GM23338 (cell line): ENCODE measurements around the gene BTNL2. TPM values are rescaled to one million over a fixed set of nuclear protein-coding genes. Genes with fewer than 3 reads are reported as not detected.

Experiments
- ATAC-seq: fragments of 200-7000 bp; cut with Tn5 transposase; 3 replicates; pipeline ENCODE4 v1.9.1; 2020
- DNase-seq: peaks from one replicate; pipeline ENCODE4 v3.0.0-alpha.2; 2015; ENCODE audit warnings: low spot score
- H2AFZ ChIP-seq: fragments of 200-600 bp; sonication (generic); 2 replicates; pipeline ENCODE4 v1.8.0; 2016; ENCODE audit warnings: antibody characterized with exemption, mild to moderate bottlenecking, moderate library complexity
- H3F3A ChIP-seq: fragments of 200-600 bp; sonication (generic); replicated peaks from 2 replicates; pipeline ENCODE4 v1.8.0; 2017; ENCODE audit warnings: antibody characterized with exemption, mixed run types, low read depth
- H3K27ac ChIP-seq: fragments of 200-600 bp; sonication (generic); 2 replicates; pipeline ENCODE4 v1.6.1; 2016; ENCODE audit warnings: low read depth
- H3K27me3 ChIP-seq: fragments of 200-600 bp; sonication (generic); 2 replicates; pipeline ENCODE4 v1.8.0; 2016; ENCODE audit warnings: mild to moderate bottlenecking, mixed run types, moderate library complexity; ENCODE audit not compliant: insufficient read depth
- H3K36me3 ChIP-seq: fragments of 200-600 bp; sonication (generic); 2 replicates; pipeline ENCODE4 v1.8.0; 2016; ENCODE audit warnings: mild to moderate bottlenecking; ENCODE audit not compliant: insufficient read depth
- H3K4me1 ChIP-seq: fragments of 200-600 bp; sonication (generic); 2 replicates; pipeline ENCODE4 v1.8.0; 2016; ENCODE audit warnings: mild to moderate bottlenecking, moderate library complexity; ENCODE audit not compliant: insufficient read depth
- H3K4me2 ChIP-seq: fragments of 200-600 bp; sonication (generic); 2 replicates; pipeline ENCODE4 v1.7.1; 2017; ENCODE audit warnings: mixed run types
- H3K4me3 ChIP-seq: fragments of 200-600 bp; sonication (generic); 2 replicates; pipeline ENCODE4 v1.6.1; 2016; ENCODE audit warnings: mixed run types
- H3K79me2 ChIP-seq: fragments of 200-600 bp; sonication (generic); replicated peaks from 2 replicates; pipeline ENCODE4 v1.8.0; 2017; ENCODE audit warnings: mild to moderate bottlenecking; ENCODE audit not compliant: insufficient read depth
- H3K9me2 ChIP-seq: fragments of 200-600 bp; sonication (generic); 2 replicates; pipeline ENCODE4 v1.8.0; 2017; ENCODE audit not compliant: insufficient read depth
- H4K20me1 ChIP-seq: fragments of 200-600 bp; sonication (generic); replicated peaks from 2 replicates; pipeline ENCODE4 v1.8.0; 2017; ENCODE audit warnings: mild to moderate bottlenecking; ENCODE audit not compliant: insufficient read depth
- H3K27ac Mint-ChIP-seq: 2 replicates; pipeline ENCODE4 v1.8.0; 2020; ENCODE audit warnings: inconsistent platforms, mild to moderate bottlenecking, moderate library complexity, mixed read lengths
- H3K27me3 Mint-ChIP-seq: 3 replicates; pipeline ENCODE4 v1.8.0; 2022; ENCODE audit warnings: low read depth, mild to moderate bottlenecking, moderate library complexity, mixed read lengths, inconsistent platforms; ENCODE audit not compliant: insufficient read depth, poor library complexity
- H3K36me3 Mint-ChIP-seq: 3 replicates; pipeline ENCODE4 v1.8.0; 2021; ENCODE audit warnings: low read depth, mild to moderate bottlenecking, inconsistent platforms, moderate library complexity, mixed read lengths
- H3K4me1 Mint-ChIP-seq: 3 replicates; pipeline ENCODE4 v1.8.0; 2020; ENCODE audit warnings: mild to moderate bottlenecking, inconsistent platforms, mixed read lengths
- H3K4me3 Mint-ChIP-seq: 3 replicates; pipeline ENCODE4 v1.8.0; 2021; ENCODE audit warnings: moderate library complexity, mild to moderate bottlenecking, inconsistent platforms, mixed read lengths
- H3K9me3 Mint-ChIP-seq: 3 replicates; pipeline ENCODE4 v1.8.0; 2020; ENCODE audit warnings: moderate library complexity, mild to moderate bottlenecking, inconsistent platforms, mixed read lengths
- CREB1 ChIP-seq: fragments of 250-450 bp; sonication (Bioruptor Pico); IDR thresholded peaks from 2 replicates; pipeline ENCODE4 v1.5.0; 2020; ENCODE audit warnings: low read depth, mild to moderate bottlenecking, moderate library complexity
- ETS1 ChIP-seq: IDR thresholded peaks from 2 replicates; pipeline ENCODE4 v1.6.1; 2016; ENCODE audit warnings: antibody characterized with exemption
- EZH2 ChIP-seq: fragments of 200-600 bp; sonication (generic); IDR thresholded peaks from one replicate; pipeline ENCODE4 v1.8.0; 2017; ENCODE audit warnings: antibody characterized with exemption, mild to moderate bottlenecking, low read depth; ENCODE audit not compliant: unreplicated experiment
- EZH2phosphoT487 ChIP-seq: fragments of 200-600 bp; sonication (generic); IDR thresholded peaks from one replicate; pipeline ENCODE4 v1.8.1; 2018; ENCODE audit warnings: antibody characterized with exemption; ENCODE audit not compliant: unreplicated experiment
- JUNB ChIP-seq: IDR thresholded peaks from one replicate; pipeline ENCODE4 v1.6.1; 2016; ENCODE audit warnings: antibody characterized with exemption; ENCODE audit not compliant: unreplicated experiment
- NANOG ChIP-seq: IDR thresholded peaks from 2 replicates; pipeline ENCODE4 v1.6.1; 2016; ENCODE audit warnings: antibody characterized with exemption, borderline replicate concordance
- POLR2AphosphoS5 ChIP-seq: IDR thresholded peaks from 2 replicates; pipeline ENCODE4 v1.6.1; 2016; ENCODE audit warnings: antibody characterized with exemption, low read depth
- REST ChIP-seq: IDR thresholded peaks from one replicate; pipeline ENCODE4 v1.6.1; 2018; ENCODE audit warnings: antibody characterized with exemption; ENCODE audit not compliant: unreplicated experiment
- STAT1 ChIP-seq: IDR thresholded peaks from one replicate; pipeline ENCODE4 v1.6.1; 2016; ENCODE audit warnings: antibody characterized with exemption; ENCODE audit not compliant: unreplicated experiment
- ZNF114 ChIP-seq: fragments of 250-450 bp; sonication (Bioruptor Pico); IDR thresholded peaks from 2 replicates; pipeline ENCODE4 v1.5.0; 2020; ENCODE audit warnings: mild to moderate bottlenecking, moderate library complexity
- ZNF331 ChIP-seq: fragments of 250-450 bp; sonication (Bioruptor Pico); IDR thresholded peaks from 2 replicates; pipeline ENCODE4 v1.5.0; 2020; ENCODE audit warnings: low read depth, mild to moderate bottlenecking, moderate library complexity
- polyA plus RNA-seq: library from polyadenylated mRNA; unstranded; fragments of >200 nt; fragmentation: Nextera tagmentation; extraction: Ambion mirVana; gene quantifications from 2 replicates; pipeline ENCODE4 v1.2.1, GENCODE V29; 2016
- total RNA-seq: library from RNA; depleted of rRNA; stranded (reverse); fragments of >200 nt; shearing (Covaris generic); gene quantifications from 2 replicates; pipeline ENCODE4 v1.2.3, GENCODE V29; 2014
- TF ChIP-seq, protein P1 (sequence below): fragments of 250-450 bp; sonication (Bioruptor Pico); IDR thresholded peaks from 2 replicates; pipeline ENCODE4 v1.5.0; 2020; ENCODE audit warnings: mild to moderate bottlenecking, moderate library complexity
- TF ChIP-seq, protein P2 (sequence below), 2 experiments: fragments of 200-600 bp in 1 of 2; sonication (generic) in 1 of 2; conservative IDR thresholded peaks; 2 replicates each; pipeline versions ENCODE4 v1.5.1 to v1.6.1; 2016 to 2017; ENCODE audit warnings: antibody characterized with exemption in 2 of 2, low read depth in 2 of 2, mild to moderate bottlenecking in 2 of 2, moderate library complexity in 1 of 2

Gene BTNL2
- total and polyA plus RNA-seq, 2 experiments from 2014 or later, result not detected

DNA sequence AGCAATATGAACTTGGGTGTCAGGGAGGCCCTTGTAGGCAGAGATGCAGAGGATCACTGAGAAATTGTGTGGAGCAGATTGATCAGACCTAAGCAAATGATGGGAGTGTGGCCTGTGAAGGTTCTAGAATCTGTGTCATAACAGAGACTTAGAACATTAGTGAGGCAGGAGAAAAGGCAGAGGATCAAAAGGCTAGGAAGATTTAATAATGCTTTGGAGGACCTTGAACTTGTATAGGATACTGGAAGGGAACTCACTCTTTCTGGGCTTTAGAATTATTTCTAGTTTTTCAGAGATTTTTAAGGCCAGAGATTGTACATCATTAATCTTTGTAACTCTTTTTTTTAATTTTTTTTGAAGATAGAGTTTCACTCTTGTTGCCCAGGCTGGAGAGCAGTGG, 35.2 kb downstream of the BTNL2 start, which contains the start of gene TSBP1:
TSS of gene TSBP1 (minus strand) at position 101 of the 400 bp plus-strand sequence. CDS start 197 bp downstream, outside the sequence.
- Histone ChIP-seq H3K9me2 (no peaks in the 10 kb centered on the region), H3F3A (no peaks in the 10 kb centered on the region), H4K20me1 (no peaks in the 10 kb centered on the region), H2AFZ (peak within 1 kb of the TSS; percentile 0; the same call in 1 of the 2 replicates), H3K27ac (no peak within 1 kb of the TSS), H3K27me3 (no peaks in the 10 kb centered on the region), H3K79me2 (no peaks in the 10 kb centered on the region), H3K4me1 (no peaks in the 10 kb centered on the region), H3K4me3 (no peak within 1 kb of the TSS), H3K36me3 (no peaks in the 10 kb centered on the region), H3K4me2 (no peak within 1 kb of the TSS)
- Mint-ChIP-seq H3K27me3 (no peaks in the 10 kb centered on the region), H3K9me3 (no peaks in the 10 kb centered on the region), H3K4me1 (no peaks in the 10 kb centered on the region), H3K4me3 (no peak within 1 kb of the TSS), H3K27ac (no peak within 1 kb of the TSS), H3K36me3 (no peaks in the 10 kb centered on the region)
- DNase-seq, result no peak
- ATAC-seq, result no peak
- TF ChIP-seq, protein P1, sequence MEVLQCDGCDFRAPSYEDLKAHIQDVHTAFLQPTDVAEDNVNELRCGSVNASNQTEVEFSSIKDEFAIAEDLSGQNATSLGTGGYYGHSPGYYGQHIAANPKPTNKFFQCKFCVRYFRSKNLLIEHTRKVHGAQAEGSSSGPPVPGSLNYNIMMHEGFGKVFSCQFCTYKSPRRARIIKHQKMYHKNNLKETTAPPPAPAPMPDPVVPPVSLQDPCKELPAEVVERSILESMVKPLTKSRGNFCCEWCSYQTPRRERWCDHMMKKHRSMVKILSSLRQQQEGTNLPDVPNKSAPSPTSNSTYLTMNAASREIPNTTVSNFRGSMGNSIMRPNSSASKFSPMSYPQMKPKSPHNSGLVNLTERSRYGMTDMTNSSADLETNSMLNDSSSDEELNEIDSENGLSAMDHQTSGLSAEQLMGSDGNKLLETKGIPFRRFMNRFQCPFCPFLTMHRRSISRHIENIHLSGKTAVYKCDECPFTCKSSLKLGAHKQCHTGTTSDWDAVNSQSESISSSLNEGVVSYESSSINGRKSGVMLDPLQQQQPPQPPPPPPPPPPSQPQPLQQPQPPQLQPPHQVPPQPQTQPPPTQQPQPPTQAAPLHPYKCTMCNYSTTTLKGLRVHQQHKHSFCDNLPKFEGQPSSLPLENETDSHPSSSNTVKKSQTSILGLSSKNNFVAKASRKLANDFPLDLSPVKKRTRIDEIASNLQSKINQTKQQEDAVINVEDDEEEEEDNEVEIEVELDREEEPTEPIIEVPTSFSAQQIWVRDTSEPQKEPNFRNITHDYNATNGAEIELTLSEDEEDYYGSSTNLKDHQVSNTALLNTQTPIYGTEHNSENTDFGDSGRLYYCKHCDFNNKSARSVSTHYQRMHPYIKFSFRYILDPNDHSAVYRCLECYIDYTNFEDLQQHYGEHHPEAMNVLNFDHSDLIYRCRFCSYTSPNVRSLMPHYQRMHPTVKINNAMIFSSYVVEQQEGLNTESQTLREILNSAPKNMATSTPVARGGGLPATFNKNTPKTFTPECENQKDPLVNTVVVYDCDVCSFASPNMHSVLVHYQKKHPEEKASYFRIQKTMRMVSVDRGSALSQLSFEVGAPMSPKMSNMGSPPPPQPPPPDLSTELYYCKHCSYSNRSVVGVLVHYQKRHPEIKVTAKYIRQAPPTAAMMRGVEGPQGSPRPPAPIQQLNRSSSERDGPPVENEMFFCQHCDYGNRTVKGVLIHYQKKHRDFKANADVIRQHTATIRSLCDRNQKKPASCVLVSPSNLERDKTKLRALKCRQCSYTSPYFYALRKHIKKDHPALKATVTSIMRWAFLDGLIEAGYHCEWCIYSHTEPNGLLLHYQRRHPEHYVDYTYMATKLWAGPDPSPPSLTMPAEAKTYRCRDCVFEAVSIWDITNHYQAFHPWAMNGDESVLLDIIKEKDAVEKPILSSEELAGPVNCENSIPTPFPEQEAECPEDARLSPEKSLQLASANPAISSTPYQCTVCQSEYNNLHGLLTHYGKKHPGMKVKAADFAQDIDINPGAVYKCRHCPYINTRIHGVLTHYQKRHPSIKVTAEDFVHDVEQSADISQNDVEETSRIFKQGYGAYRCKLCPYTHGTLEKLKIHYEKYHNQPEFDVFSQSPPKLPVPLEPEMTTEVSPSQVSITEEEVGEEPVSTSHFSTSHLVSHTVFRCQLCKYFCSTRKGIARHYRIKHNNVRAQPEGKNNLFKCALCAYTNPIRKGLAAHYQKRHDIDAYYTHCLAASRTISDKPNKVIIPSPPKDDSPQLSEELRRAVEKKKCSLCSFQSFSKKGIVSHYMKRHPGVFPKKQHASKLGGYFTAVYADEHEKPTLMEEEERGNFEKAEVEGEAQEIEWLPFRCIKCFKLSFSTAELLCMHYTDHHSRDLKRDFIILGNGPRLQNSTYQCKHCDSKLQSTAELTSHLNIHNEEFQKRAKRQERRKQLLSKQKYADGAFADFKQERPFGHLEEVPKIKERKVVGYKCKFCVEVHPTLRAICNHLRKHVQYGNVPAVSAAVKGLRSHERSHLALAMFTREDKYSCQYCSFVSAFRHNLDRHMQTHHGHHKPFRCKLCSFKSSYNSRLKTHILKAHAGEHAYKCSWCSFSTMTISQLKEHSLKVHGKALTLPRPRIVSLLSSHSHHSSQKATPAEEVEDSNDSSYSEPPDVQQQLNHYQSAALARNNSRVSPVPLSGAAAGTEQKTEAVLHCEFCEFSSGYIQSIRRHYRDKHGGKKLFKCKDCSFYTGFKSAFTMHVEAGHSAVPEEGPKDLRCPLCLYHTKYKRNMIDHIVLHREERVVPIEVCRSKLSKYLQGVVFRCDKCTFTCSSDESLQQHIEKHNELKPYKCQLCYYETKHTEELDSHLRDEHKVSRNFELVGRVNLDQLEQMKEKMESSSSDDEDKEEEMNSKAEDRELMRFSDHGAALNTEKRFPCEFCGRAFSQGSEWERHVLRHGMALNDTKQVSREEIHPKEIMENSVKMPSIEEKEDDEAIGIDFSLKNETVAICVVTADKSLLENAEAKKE (CRISPR knock-in tag), result no peak
- TF ChIP-seq EZH2phosphoT487 (no peak), JUNB (no peak), NANOG (no peak), EZH2 (no peak), ETS1 (no peak), STAT1 (no peak), POLR2AphosphoS5 (no peak), ZNF114 (CRISPR knock-in tag) (no peak), REST (no peak), ZNF331 (CRISPR knock-in tag) (no peak), CREB1 (no peak)
- TF ChIP-seq, protein P2, sequence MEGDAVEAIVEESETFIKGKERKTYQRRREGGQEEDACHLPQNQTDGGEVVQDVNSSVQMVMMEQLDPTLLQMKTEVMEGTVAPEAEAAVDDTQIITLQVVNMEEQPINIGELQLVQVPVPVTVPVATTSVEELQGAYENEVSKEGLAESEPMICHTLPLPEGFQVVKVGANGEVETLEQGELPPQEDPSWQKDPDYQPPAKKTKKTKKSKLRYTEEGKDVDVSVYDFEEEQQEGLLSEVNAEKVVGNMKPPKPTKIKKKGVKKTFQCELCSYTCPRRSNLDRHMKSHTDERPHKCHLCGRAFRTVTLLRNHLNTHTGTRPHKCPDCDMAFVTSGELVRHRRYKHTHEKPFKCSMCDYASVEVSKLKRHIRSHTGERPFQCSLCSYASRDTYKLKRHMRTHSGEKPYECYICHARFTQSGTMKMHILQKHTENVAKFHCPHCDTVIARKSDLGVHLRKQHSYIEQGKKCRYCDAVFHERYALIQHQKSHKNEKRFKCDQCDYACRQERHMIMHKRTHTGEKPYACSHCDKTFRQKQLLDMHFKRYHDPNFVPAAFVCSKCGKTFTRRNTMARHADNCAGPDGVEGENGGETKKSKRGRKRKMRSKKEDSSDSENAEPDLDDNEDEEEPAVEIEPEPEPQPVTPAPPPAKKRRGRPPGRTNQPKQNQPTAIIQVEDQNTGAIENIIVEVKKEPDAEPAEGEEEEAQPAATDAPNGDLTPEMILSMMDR (conservative IDR thresholded peaks at IDR 0.05; ENCODE audit: low read depth in 2 of 2), result no peak
